SK-N-SH (cell line): ENCODE measurements around the gene SAP30L. TPM values are rescaled to one million over a fixed set of nuclear protein-coding genes. Genes with fewer than 3 reads are reported as not detected.

Experiments
- CTCF ChIA-PET: fragments of 300-600, 350-600 bp; formaldehyde crosslinking; extraction: SDS; loops from one replicate; lab custom pipeline; 2021; lab: Yijun Ruan, JAX
- POLR2A ChIA-PET: fragments of 350-600 bp; sonication (Branson Sonifier 250); formaldehyde crosslinking; extraction: SDS; loops from one replicate; lab custom pipeline; 2020; ENCODE audit warnings: antibody characterized with exemption, inconsistent platforms; lab: Yijun Ruan, JAX
- DNase-seq: peaks from one replicate; pipeline ENCODE4 v3.0.0; 2012
- H2AFZ ChIP-seq: fragments of 200-600 bp; sonication (generic); 2 replicates; pipeline ENCODE4 v1.8.1; 2016; ENCODE audit warnings: antibody characterized with exemption, mild to moderate bottlenecking, low read depth
- H3F3A ChIP-seq: fragments of 200-600 bp; sonication (generic); replicated peaks from 2 replicates; pipeline ENCODE3; 2016; ENCODE audit warnings: antibody characterized with exemption, mild to moderate bottlenecking; ENCODE audit not compliant: insufficient read depth
- H3K27ac ChIP-seq, 2 experiments: fragments of 200-500 bp in 1 of 2; fragments of 200-600 bp in 1 of 2; sonication (Bioruptor generic) in 1 of 2; sonication (generic), shearing (Covaris generic) in 1 of 2; 2 replicates each; pipeline versions ENCODE4 v1.5.1 to v1.6.1; 2014 to 2016; ENCODE audit warnings: low read depth in 2 of 2, inconsistent platforms in 1 of 2, low read length in 1 of 2, mild to moderate bottlenecking in 1 of 2, mixed read lengths in 1 of 2
- H3K27me3 ChIP-seq: fragments of 200-600 bp; sonication (generic), shearing (Covaris generic); 2 replicates; pipeline ENCODE4 v1.6.1; 2016; ENCODE audit warnings: mixed run types; ENCODE audit not compliant: insufficient read depth
- H3K36me3 ChIP-seq, 2 experiments: fragments of 200-500 bp in 1 of 2; fragments of 200-600 bp in 1 of 2; sonication (Bioruptor generic) in 1 of 2; sonication (generic) in 1 of 2; replicated peaks in 1 of 2; 2 replicates each; pipeline versions ENCODE3 to v1.5.1; 2014 to 2016; ENCODE audit warnings: low read length in 1 of 2, mild to moderate bottlenecking in 1 of 2; ENCODE audit not compliant: insufficient read depth in 2 of 2, control insufficient read depth in 1 of 2
- H3K4me1 ChIP-seq, 2 experiments: fragments of 200-500 bp in 1 of 2; fragments of 200-600 bp in 1 of 2; sonication (Bioruptor generic) in 1 of 2; sonication (generic), shearing (Covaris generic) in 1 of 2; 2 replicates each; pipeline versions ENCODE4 v1.5.1 to v1.6.1; 2014 to 2016; ENCODE audit warnings: low read depth in 1 of 2, low read length in 1 of 2, mixed run types in 1 of 2; ENCODE audit not compliant: insufficient read depth in 2 of 2, control insufficient read depth in 1 of 2
- H3K4me2 ChIP-seq: fragments of 200-600 bp; sonication (generic), shearing (Covaris generic); 2 replicates; pipeline ENCODE4 v1.6.1; 2017; ENCODE audit warnings: mixed run types
- H3K4me3 ChIP-seq, 2 experiments: fragments of 200-500 bp in 1 of 2; fragments of 200-600 bp in 1 of 2; sonication (Bioruptor generic) in 1 of 2; sonication (generic), shearing (Covaris generic) in 1 of 2; 2 replicates each; pipeline versions ENCODE4 v1.5.1 to v1.8.1; 2014 to 2016; ENCODE audit warnings: low read depth in 2 of 2, inconsistent platforms in 1 of 2, low read length in 1 of 2, mild to moderate bottlenecking in 1 of 2, mixed read lengths in 1 of 2, moderate library complexity in 1 of 2
- H3K79me2 ChIP-seq: fragments of 200-600 bp; sonication (generic); 2 replicates; pipeline ENCODE4 v1.8.1; 2017; ENCODE audit warnings: mild to moderate bottlenecking; ENCODE audit not compliant: insufficient read depth
- H3K9ac ChIP-seq: fragments of 200-600 bp; sonication (generic); 2 replicates; pipeline ENCODE4 v1.6.1; 2017; ENCODE audit warnings: mixed run types
- H3K9me2 ChIP-seq: fragments of 200-600 bp; sonication (generic); 2 replicates; pipeline ENCODE4 v1.6.1; 2017; ENCODE audit warnings: mixed run types
- H3K9me3 ChIP-seq: fragments of 200-600 bp; sonication (generic); 2 replicates; pipeline ENCODE4 v1.6.1; 2017; ENCODE audit warnings: mixed run types, mild to moderate bottlenecking, moderate library complexity
- H4K20me1 ChIP-seq: fragments of 200-600 bp; sonication (generic); 2 replicates; pipeline ENCODE4 v1.6.1; 2017; ENCODE audit warnings: mild to moderate bottlenecking, mixed run types; ENCODE audit not compliant: insufficient read depth
- CTCF ChIP-seq: fragments of 200-600 bp; sonication (generic); IDR thresholded peaks from 2 replicates; pipeline ENCODE4 v1.6.1; 2017; ENCODE audit warnings: antibody characterized with exemption, mild to moderate bottlenecking, moderate library complexity
- EP300 ChIP-seq, 2 experiments: IDR thresholded peaks; 2 replicates each; pipeline versions ENCODE4 v1.4.0 to v1.6.1; 2012; ENCODE audit warnings: borderline replicate concordance in 1 of 2, low read depth in 1 of 2, low read length in 1 of 2
- EZH2phosphoT487 ChIP-seq: fragments of 200-600 bp; sonication (generic); IDR thresholded peaks from 2 replicates; pipeline ENCODE4 v1.6.1; 2017; ENCODE audit warnings: low read depth, mixed run types, mild to moderate bottlenecking, antibody characterized with exemption, moderate library complexity, borderline replicate concordance
- FOSL2 ChIP-seq: IDR thresholded peaks from 2 replicates; pipeline ENCODE4 v1.4.0; 2012; ENCODE audit warnings: low read depth, mild to moderate bottlenecking, moderate library complexity, borderline replicate concordance
- MAX ChIP-seq: IDR thresholded peaks from 2 replicates; pipeline ENCODE4 v1.4.0; 2012; ENCODE audit warnings: low read depth
- NFIC ChIP-seq: IDR thresholded peaks from 2 replicates; pipeline ENCODE4 v1.4.0; 2012; ENCODE audit warnings: borderline replicate concordance
- NRF1 ChIP-seq: IDR thresholded peaks from 2 replicates; pipeline ENCODE4 v1.6.1; 2012; ENCODE audit warnings: low read depth, mild to moderate bottlenecking, low read length
- RAD21 ChIP-seq: IDR thresholded peaks from 2 replicates; pipeline ENCODE4 v1.6.1; 2012; ENCODE audit warnings: mild to moderate bottlenecking, low read length
- RCOR1 ChIP-seq: fragments of 150-350 bp; IDR thresholded peaks from 2 replicates; pipeline ENCODE4 v1.6.1; 2017; ENCODE audit warnings: antibody characterized with exemption, low read length
- REST ChIP-seq: IDR thresholded peaks from 2 replicates; pipeline ENCODE4 v1.6.1; 2012; ENCODE audit warnings: mild to moderate bottlenecking, low read depth, low read length, moderate library complexity
- RXRA ChIP-seq: IDR thresholded peaks from 2 replicates; pipeline ENCODE4 v1.4.0; 2012; ENCODE audit warnings: low read depth, mild to moderate bottlenecking, borderline replicate concordance
- SIN3A ChIP-seq: IDR thresholded peaks from 2 replicates; pipeline ENCODE4 v1.6.1; 2012; ENCODE audit warnings: low read depth, mild to moderate bottlenecking, low read length, moderate library complexity, borderline replicate concordance
- TCF12 ChIP-seq: IDR thresholded peaks from 2 replicates; pipeline ENCODE4 v1.4.0; 2012
- TEAD4 ChIP-seq: IDR thresholded peaks from 2 replicates; pipeline ENCODE4 v1.4.0; 2012; ENCODE audit warnings: mild to moderate bottlenecking, borderline replicate concordance; ENCODE audit not compliant: insufficient read depth
- USF1 ChIP-seq: IDR thresholded peaks from 2 replicates; pipeline ENCODE4 v1.4.0; 2012; ENCODE audit warnings: low read depth, borderline replicate concordance
- YY1 ChIP-seq: IDR thresholded peaks from 2 replicates; pipeline ENCODE4 v1.4.0; 2012; ENCODE audit warnings: low read depth, mild to moderate bottlenecking
- ZBTB33 ChIP-seq: IDR thresholded peaks from 2 replicates; pipeline ENCODE4 v1.4.0; 2012; ENCODE audit warnings: low read depth, borderline replicate concordance
- WGBS: methylation state at CpG from one replicate; pipeline ENCODE4 v1.1.6; 2017; ENCODE audit warnings: low lambda C conversion rate; 5-methylcytosine and 5-hydroxymethylcytosine counted together
- polyA plus RNA-seq, 3 experiments: library from polyadenylated mRNA; depleted of rRNA; stranded (reverse); fragments of >200 nt; gene quantifications; 2 replicates each; pipeline ENCODE4 v1.2.3, GENCODE V29; 2012

Gene SAP30L
- polyA plus RNA-seq, 1 of the 3 experiments (the other 2 are of a cell fraction) = 26.6 TPM

- TF ChIP-seq CTCF = no peak
- TF ChIP-seq YY1 = no peak
- TF ChIP-seq SIN3A = no peak
- TF ChIP-seq REST = no peak
These were observed 17.6 kb upstream of the SAP30L start (continued) for GRCh38 chr5:154428208-154428607.

GRCh38 chr5:154429341-154429740, 16.5 kb upstream of the SAP30L start:
- ChIA-PET POLR2A (no interaction called here), CTCF (interaction anchor here (2.9 kb wide), 1 partner anchor 8 kb away, joined by 23 read pairs; no protein-coding TSS in a partner anchor)
- Histone ChIP-seq H3K9ac (no peak overlapping the region), H3K4me1 (no peaks in the 10 kb centered on the region), H3F3A (peaks cover 11% of the 10 kb centered on the region), H3K4me2 (no peak overlapping the region), H4K20me1 (no peaks in the 10 kb centered on the region), H3K9me3 (no peaks in the 10 kb centered on the region), H3K27ac (no peak overlapping the region), H3K36me3 (peaks cover 0 to 8% of the 10 kb centered on the region in 2 experiments), H3K27me3 (no peaks in the 10 kb centered on the region), H3K9me2 (no peaks in the 10 kb centered on the region), H3K4me3 (no peak overlapping the region), H2AFZ (no peak overlapping the region), H3K79me2 (no peaks in the 10 kb centered on the region)
- 85% methylated on average over 1 of the region's 1 CpG for WGBS
- no peak for DNase-seq
- TF ChIP-seq EZH2phosphoT487 (no peak), RAD21 (no peak), TCF12 (no peak)

- POLR2A ChIA-PET = no interaction called here
- no peak overlapping the region for H3K4me3 ChIP-seq
- no peak for DNase-seq
- WGBS = 92% methylated on average over 4 of the region's 4 CpGs
- no peak overlapping the region for H3K27ac ChIP-seq
- no peak overlapping the region for H2AFZ ChIP-seq
- H3K4me2 ChIP-seq = no peak overlapping the region
- peaks cover 11% of the 10 kb centered on the region for H3F3A ChIP-seq
- peaks cover 2 to 9% of the 10 kb centered on the region in 2 experiments for H3K36me3 ChIP-seq
- no peaks in the 10 kb centered on the region for H4K20me1 ChIP-seq
- no peaks in the 10 kb centered on the region for H3K9me3 ChIP-seq
- H3K79me2 ChIP-seq = no peaks in the 10 kb centered on the region
- CTCF ChIA-PET = interaction anchor here (0.9 to 2.9 kb wide), 3 partner anchors 9 to 358 kb away, joined by 3 to 23 read pairs (median 5); no protein-coding TSS in a partner anchor
- no peaks in the 10 kb centered on the region for H3K27me3 ChIP-seq
- H3K4me1 ChIP-seq = no peaks in the 10 kb centered on the region
- H3K9ac ChIP-seq = no peak overlapping the region
- no peak for TF ChIP-seq TEAD4
- no peak for TF ChIP-seq EP300 (IDR thresholded peaks at IDR 0.05; ENCODE audit: borderline replicate concordance in 1 of 2, low read depth in 1 of 2, low read length in 1 of 2)
- no peak for TF ChIP-seq NFIC
- TF ChIP-seq MAX = no peak
- no peak for TF ChIP-seq NRF1
- no peak for TF ChIP-seq RCOR1
- TF ChIP-seq FOSL2 = no peak
- no peak for TF ChIP-seq RXRA
- TF ChIP-seq USF1 = no peak
- no peak for TF ChIP-seq SIN3A
- TF ChIP-seq ZBTB33 = no peak
- H3K9me2 ChIP-seq = no peaks in the 10 kb centered on the region
These were observed 15.3 kb upstream of the SAP30L start for GRCh38 chr5:154430466-154430865.
